NT2/D1 (cell line): ENCODE results near the gene KDM4B.

Experiments used
- YY1 ChIP-seq: IDR thresholded peaks from 2 replicates; pipeline ENCODE4 v1.6.1; 2011; ENCODE audit not compliant: insufficient read length, insufficient read depth
- ZNF274 ChIP-seq: IDR thresholded peaks from 2 replicates; pipeline ENCODE4 v1.6.1; 2011; ENCODE audit warnings: mild to moderate bottlenecking, low read depth, low read length

GRCh38 chr19:5093297-5093928, 124.5 kb downstream of the KDM4B start:
- TF ChIP-seq ZNF274 (no peak), YY1 (no peak)
